Mononuclear cell (primary cell): Measurements from ENCODE around the gene GAD1. TPM values are rescaled to one million over a fixed set of nuclear protein-coding genes. Genes with fewer than 3 reads are reported as not detected.

Experiments used
- H3K27me3 ChIP-seq: 2 replicates; pipeline ENCODE4 v1.6.0; 2011; ENCODE audit warnings: low read length, control low read depth; ENCODE audit not compliant: insufficient read depth
- H3K4me1 ChIP-seq: 2 replicates; pipeline ENCODE4 v1.5.1; 2011; ENCODE audit warnings: mild to moderate bottlenecking, low read length, control low read depth; ENCODE audit not compliant: insufficient read depth
- H3K4me3 ChIP-seq: 2 replicates; pipeline ENCODE4 v1.5.1; 2011; ENCODE audit warnings: mild to moderate bottlenecking, low read length, moderate library complexity
- H3K9me3 ChIP-seq: 2 replicates; pipeline ENCODE4 v1.5.1; 2011; ENCODE audit warnings: low read depth, mild to moderate bottlenecking, control low read depth, low read length
- total RNA-seq: library from RNA; depleted of rRNA; stranded (reverse); fragments of >200 nt; gene quantifications from one replicate; pipeline ENCODE4 v1.2.3, GENCODE V29; 2012

The GAD1 gene
- total RNA-seq, 1 donor: not detected

DNA sequence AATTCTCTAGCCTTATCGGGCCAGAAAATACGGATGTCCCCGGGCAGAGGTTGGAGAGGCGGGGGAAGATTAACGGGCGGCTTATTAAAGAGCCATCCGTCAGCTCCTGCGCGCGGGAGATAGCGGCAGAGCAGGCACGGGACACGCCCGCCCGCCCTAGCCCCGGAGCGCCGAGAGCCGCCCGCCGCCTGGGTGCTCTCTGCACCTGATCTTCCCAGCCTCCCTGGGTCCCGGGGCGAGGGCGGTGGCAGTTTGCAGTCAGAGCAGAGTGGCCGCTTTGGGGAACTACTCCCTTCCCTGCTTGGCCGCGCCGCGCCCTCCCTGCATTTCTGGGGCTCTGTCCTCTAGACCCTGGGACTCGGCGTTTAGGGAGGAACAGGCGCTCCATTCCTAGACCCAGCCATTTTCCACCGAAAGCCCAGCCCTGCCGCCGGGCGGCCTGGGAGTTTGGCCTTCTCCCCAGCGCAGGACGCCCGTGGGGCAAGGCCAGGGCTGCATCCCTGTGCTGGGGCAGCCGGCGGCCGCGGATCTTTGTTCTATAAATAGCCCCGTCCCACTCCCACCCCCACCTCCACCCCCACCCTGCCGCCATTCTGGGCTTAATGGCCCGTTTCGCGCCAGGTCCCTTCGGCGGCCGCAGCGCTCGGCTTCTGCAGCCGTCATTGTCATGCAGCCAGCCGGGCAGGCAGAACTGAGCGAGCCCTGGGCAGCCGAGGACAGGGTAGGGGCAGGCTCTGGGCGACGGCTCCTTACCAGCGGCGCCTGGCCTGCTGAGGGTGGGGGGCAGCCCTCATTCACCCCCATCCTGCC, 6.6 kb downstream of the GAD1 start:
- H3K4me3 ChIP-seq: no peak overlapping the region
- no peaks in the 10 kb centered on the region for H3K9me3 ChIP-seq
- peaks cover 45% of the 10 kb centered on the region for H3K4me1 ChIP-seq
- H3K27me3 ChIP-seq: peaks cover 84% of the 10 kb centered on the region

DNA sequence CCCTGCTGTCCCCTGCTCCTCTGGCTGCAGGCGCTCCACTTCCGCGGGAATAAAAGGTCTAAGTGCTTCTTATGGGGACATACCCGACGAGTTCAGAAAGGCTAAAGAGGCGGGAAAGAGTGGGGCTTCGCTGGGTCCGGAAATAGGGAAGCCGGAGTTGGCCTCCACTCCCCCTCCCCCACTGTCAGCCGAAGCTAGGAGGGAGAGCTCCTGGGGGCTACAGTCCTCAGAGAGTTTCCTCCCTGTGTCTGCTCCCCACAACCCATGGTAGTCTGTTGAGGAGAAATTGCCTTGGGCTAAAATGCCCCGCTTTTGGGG, 7.2 kb downstream of the GAD1 start:
- Histone ChIP-seq H3K4me3 (no peak overlapping the region), H3K9me3 (no peaks in the 10 kb centered on the region), H3K4me1 (peaks cover 40% of the 10 kb centered on the region), H3K27me3 (peaks cover 78% of the 10 kb centered on the region)

DNA sequence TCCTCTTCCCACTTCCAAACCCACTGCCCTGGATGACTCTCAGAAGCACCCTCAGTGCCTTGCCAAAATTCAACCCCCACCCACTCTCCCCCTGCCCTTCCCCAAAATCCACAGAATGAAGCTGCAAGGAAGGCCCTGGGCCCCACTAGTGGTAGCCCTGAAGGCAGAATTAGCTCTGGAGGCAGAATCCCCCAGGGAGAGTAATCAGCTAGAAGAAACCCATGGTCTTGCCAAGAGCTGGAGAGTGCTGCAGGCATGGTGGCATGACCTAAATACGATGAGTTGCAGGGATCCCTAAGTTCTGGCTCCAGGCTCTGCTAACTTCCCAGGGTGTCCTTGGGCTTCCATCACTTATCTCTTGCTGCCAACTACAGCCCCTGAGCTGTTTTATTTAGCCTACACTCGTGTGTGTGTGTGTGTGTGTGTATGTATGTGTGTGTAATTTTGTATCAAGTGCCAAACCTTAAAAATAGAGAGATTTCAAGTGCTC, 7.9 kb downstream of the GAD1 start:
- peaks cover 39% of the 10 kb centered on the region for H3K4me1 ChIP-seq
- no peaks in the 10 kb centered on the region for H3K9me3 ChIP-seq
- H3K4me3 ChIP-seq: no peak overlapping the region
- H3K27me3 ChIP-seq: peaks cover 71% of the 10 kb centered on the region

DNA sequence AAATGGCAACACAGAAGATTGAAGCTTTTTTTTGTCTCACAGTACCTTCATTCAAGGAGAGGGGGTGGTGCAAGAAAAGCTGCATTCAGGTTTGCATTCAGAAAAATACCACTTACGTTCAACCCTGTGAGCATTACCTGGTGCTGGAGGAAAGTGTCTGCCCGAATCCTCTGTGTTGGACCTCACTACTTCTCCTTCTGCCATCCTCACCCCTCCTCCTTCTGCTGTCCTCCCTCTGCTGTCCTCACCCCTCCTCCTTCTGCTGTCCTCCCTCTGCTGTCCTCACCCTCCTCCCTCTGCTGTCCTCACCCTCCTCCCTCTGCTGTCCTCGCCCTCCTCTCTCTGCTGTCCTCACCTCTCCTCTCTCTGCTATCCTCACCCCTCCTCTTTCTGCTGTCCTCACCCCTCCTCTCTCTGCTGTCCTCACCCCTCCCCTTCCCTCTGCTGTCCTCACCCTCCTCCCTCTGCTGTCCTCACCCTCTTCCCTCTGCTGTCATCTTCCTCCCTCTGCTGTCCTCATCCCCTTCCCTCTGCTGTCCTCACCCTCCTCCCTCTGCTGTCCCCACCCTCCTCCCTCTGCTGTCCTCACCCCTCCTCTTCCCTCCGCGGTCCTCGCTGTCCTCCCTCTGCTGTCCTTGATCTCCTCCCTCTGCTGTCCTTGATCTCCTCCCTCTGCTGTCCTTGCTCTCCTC, 11.3 kb downstream of the GAD1 start:
- no peak overlapping the region for H3K4me3 ChIP-seq
- H3K4me1 ChIP-seq: peaks cover 10% of the 10 kb centered on the region
- H3K27me3 ChIP-seq: peaks cover 38% of the 10 kb centered on the region
- no peaks in the 10 kb centered on the region for H3K9me3 ChIP-seq

DNA sequence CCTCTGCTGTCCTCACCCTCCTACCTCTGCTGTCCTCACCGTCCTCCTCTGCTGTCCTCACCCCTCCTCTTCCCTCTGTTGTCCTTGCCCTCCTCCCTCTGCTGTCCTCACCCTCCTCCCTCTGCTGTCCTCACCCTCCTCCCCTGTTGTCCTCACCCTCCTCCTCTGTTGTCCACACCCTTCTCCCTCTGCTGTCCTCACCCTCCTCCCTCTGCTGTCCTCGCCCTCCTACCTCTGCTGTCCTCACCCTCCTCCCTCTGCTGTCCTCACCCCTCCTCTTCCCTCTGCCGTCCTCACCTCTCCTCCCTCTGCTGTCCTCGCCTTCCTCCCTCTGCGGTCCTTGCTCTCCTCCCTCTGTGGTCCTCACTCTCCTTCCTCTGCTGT, 11.8 kb downstream of the GAD1 start:
- no peaks in the 10 kb centered on the region for H3K9me3 ChIP-seq
- H3K4me3 ChIP-seq: no peak overlapping the region
- H3K4me1 ChIP-seq: peaks cover 6% of the 10 kb centered on the region
- H3K27me3 ChIP-seq: peaks cover 34% of the 10 kb centered on the region

DNA sequence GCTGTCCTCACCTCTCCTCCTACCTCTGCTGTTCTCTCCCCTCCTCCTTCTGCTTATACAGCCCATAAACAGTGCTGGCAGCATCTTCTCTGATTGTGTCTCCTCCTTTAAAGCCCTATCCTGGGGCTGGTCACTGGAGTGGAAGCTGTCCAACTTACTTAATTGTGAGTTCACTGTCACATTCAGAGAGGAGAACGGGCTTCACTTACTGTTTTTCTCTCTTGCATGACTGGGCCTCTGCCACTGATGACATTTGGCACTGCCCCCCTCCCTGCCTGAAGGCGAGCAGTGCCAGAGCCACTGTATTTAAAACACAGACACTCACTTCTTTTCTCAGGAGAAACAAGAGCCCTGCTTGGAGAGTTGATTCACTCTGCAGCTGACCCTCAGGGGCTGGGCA, 12.3 kb downstream of the GAD1 start:
- H3K27me3 ChIP-seq: peaks cover 29% of the 10 kb centered on the region
- H3K4me3 ChIP-seq: no peak overlapping the region
- peaks cover under 1% of the 10 kb centered on the region for H3K4me1 ChIP-seq
- H3K9me3 ChIP-seq: no peaks in the 10 kb centered on the region

DNA sequence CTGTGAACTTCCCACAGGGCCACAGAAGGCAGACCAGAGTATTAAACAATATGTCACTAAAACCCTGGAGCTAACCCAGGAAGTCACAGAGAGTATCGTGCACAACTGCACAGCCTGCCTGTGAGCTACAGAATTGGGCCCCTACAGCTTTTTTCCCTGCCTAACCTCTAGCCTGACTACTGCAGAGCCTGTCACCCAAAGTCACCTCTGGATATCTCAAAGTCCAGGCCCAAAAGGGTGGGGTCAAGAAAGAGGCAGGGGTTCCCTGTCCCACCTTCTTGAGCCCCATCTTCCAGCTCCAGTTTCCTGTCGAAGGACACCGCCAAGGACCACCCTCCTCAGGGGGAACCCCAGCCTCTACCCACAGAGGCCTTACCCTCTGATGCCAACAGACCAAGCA, 13.5 kb downstream of the GAD1 start:
- Histone ChIP-seq H3K4me3 (no peak overlapping the region), H3K4me1 (no peaks in the 10 kb centered on the region), H3K9me3 (no peaks in the 10 kb centered on the region), H3K27me3 (peaks cover 17% of the 10 kb centered on the region)

DNA sequence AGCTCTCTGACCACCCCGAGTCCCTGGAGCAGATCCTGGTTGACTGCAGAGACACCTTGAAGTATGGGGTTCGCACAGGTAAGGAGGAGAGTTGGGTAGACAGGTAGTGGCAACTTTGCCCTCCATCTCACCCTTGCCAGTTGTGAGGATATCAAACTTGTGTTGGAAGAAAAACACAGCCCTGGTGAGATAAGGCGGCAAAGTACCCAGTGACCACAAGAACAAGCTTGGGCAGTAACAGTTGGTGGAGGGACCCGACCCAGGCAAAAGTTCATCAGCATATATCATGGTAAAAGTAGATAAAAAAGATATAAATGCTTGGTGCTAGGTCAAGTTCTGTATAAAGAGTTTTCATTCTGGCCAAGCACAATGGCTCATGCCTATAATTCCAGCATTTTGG, 14.4 kb downstream of the GAD1 start:
- peaks cover 16% of the 10 kb centered on the region for H3K27me3 ChIP-seq
- H3K4me1 ChIP-seq: no peaks in the 10 kb centered on the region
- no peak overlapping the region for H3K4me3 ChIP-seq
- no peaks in the 10 kb centered on the region for H3K9me3 ChIP-seq

DNA sequence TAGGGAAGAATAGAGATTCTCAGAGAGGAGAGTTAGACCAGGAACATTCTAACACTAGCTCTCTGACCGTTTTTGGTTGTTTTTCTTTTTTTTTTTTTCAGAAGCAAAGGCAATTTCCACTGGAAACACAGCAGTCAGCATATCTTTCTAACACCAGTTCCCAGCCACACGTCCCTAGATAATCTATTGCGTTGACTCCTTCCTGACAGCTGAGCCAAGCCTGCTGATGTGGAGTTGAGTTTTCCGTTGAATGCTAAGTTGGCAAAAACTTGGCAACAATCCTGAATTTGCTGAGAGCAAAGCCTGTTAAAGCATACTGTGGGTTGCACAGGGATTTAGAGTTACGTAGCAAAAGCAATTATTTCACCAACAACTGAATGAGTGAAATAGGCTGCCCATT, 19.3 kb downstream of the GAD1 start:
- Histone ChIP-seq H3K9me3 (no peaks in the 10 kb centered on the region), H3K4me3 (no peak overlapping the region), H3K4me1 (no peaks in the 10 kb centered on the region), H3K27me3 (peaks cover 10% of the 10 kb centered on the region)

DNA sequence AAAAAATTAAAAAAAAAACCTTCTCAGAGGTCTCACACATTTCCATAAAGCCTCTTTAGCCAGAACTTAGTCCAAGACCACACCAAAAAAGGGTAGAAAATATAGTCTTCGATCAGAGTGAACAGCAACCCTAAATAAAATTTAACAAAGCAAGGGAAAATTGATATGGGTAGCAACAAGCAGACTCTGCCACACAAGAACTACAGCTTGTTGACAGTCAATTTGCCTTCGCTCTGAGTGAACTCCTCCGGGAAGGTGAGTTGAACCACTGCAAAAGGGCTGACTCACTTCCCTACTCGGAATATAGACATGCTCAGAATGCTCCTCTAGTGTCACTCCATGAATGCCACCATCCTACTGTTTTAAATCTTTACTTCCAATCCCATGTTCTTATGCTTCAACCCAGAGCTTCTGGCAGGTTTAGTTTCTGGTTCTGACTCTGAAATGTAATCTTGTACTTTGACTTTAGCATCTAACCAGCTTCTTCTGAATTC, 24.1 kb downstream of the GAD1 start:
- Histone ChIP-seq H3K27me3 (peaks cover 7% of the 10 kb centered on the region), H3K9me3 (no peaks in the 10 kb centered on the region), H3K4me1 (no peaks in the 10 kb centered on the region), H3K4me3 (no peak overlapping the region)

DNA sequence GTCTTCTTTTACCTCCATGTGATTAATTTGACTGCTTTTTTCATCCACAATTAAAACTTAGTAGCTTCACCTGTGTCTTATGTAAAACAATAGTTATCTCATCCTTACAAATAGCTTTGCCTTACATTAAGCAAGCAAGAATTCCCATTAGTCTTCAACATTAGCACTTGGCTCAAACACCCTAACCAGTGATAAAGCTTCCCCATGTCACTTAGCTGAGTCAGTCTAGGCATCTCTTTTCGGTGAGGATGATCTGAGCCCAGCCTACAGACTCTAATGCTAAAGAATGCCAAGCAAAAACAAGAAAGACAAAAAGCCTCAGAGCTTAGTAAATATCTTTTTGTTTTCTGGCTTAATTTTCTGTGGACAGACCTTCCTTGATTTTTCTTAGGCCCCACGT, 26.1 kb downstream of the GAD1 start:
- no peak overlapping the region for H3K4me3 ChIP-seq
- peaks cover 3% of the 10 kb centered on the region for H3K27me3 ChIP-seq
- no peaks in the 10 kb centered on the region for H3K9me3 ChIP-seq
- no peaks in the 10 kb centered on the region for H3K4me1 ChIP-seq

DNA sequence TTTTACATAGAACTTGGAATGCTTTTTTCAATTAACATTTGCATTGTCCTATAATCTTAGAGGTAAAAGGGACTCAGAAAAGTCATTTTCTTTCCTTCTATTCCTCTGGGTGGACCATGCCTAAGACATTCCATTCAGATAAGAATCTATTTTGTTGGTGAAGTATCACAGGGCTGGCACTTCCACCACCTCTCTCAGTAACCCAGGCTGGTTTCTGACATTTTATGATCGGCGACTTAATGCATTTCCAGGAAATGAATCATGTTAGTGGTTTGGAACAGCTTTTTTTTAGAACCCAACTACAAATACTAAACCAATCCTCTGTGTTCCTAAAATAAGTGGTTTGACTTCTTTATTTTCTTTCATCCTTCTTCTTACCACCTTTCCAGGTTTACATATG, 27.0 kb downstream of the GAD1 start:
- Histone ChIP-seq H3K9me3 (no peaks in the 10 kb centered on the region), H3K4me3 (no peak overlapping the region), H3K27me3 (no peaks in the 10 kb centered on the region), H3K4me1 (no peaks in the 10 kb centered on the region)

DNA sequence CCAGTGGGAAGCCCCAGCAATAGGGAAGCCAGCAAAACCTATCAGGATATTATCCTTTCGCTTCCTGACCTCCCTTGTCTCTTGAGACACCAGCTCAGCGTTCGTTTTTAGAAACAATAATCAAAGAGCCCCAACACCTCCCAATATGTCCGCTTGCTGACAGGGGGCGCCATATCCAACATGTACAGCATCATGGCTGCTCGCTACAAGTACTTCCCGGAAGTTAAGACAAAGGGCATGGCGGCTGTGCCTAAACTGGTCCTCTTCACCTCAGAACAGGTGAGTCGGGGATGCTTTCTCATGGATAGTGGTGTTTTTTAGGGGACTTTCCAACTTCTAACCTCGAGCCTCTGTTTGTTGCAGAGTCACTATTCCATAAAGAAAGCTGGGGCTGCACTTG, 28.7 kb downstream of the GAD1 start:
- Histone ChIP-seq H3K4me1 (no peaks in the 10 kb centered on the region), H3K4me3 (no peak overlapping the region), H3K27me3 (no peaks in the 10 kb centered on the region), H3K9me3 (no peaks in the 10 kb centered on the region)

DNA sequence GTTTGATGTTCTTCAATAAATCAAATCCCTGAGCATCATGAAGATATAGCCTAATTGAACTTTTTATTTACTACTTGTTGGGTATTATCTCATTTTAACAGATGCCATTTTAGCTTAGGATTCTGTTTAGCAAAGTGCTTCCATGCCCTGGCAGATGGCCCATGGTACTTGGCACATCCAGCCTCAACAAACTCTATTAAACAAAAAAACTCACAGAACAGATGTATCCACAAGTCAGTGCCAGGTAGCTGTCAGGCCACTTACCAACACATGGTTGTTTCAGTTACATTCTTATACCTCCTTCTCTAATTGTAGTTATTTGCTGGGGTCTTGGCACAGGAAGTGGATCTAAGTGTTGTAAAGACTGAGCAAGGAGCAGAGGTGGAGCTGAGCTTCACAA, 29.6 kb downstream of the GAD1 start:
- Histone ChIP-seq H3K9me3 (no peaks in the 10 kb centered on the region), H3K4me1 (no peaks in the 10 kb centered on the region), H3K27me3 (no peaks in the 10 kb centered on the region), H3K4me3 (no peak overlapping the region)

DNA sequence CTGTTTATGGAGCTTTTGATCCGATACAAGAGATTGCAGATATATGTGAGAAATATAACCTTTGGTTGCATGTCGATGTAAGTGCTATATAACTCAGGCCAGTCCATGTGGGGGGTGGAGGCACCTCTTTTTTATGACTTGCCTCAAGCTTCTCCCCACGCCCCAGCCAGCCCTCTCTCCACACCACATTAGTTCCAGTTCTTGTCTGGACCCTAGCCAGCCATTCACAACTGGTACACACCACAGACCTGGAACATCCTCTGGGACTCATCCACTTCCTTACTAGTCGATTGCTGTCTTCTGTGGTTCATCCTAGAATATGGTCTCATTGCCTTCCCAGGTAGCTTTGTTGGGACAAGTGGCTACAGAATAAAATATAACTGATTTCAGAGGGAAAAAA, 31.0 kb downstream of the GAD1 start:
- Histone ChIP-seq H3K27me3 (no peaks in the 10 kb centered on the region), H3K4me1 (no peaks in the 10 kb centered on the region)

DNA sequence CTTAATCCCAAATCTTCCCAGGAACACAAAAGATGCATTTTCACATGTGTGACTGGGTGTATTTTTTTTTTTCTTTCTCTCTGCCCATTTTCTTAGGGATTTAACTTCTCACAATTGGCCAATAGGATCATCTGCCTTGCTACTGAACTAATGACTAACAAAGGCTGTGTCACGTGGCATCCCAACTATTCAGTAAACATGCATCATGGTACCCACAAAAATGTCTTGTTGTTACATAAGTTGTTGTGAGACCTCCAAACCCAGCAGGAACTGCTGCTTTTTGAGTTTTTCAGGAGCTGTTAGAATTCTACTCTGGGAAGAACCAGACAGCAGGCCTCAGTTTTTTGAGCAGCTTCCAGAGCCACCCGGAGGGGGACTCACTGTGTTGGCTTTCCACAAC, 31.9 kb downstream of the GAD1 start:
- Histone ChIP-seq H3K4me3 (no peak overlapping the region), H3K9me3 (no peaks in the 10 kb centered on the region), H3K27me3 (no peaks in the 10 kb centered on the region), H3K4me1 (no peaks in the 10 kb centered on the region)

More for the DNA sequence above, 31.0 kb downstream of the GAD1 start:
- H3K4me3 ChIP-seq: no peak overlapping the region
- H3K9me3 ChIP-seq: no peaks in the 10 kb centered on the region
